Adrenal gland (tissue), 12 donors: ENCODE data around the gene C20orf202. TPM values are rescaled to one million over a fixed set of nuclear protein-coding genes. Genes with fewer than 3 reads are reported as not detected.

Experiments
- DNase-seq, 7 donors: peaks; one replicate each; pipeline ENCODE4 v3.0.0-alpha.2; 2019 to 2020
- H3K27ac ChIP-seq, 5 donors: fragments of 200-600 bp; sonication (generic) in 4 of 5; 1 replicate in 3 of 5; 2 replicates in 2 of 5; pipeline versions ENCODE4 v1.5.1 to v1.8.0; 2016 to 2020; ENCODE audit warnings: mild to moderate bottlenecking in 1 of 5
- H3K27me3 ChIP-seq: fragments of 200-600 bp; 2 replicates; pipeline ENCODE4 v1.8.0; 2021
- H3K36me3 ChIP-seq, 2 donors: fragments of 200-600 bp; replicated peaks in 1 of 2; 1 replicate in 1 of 2; 2 replicates in 1 of 2; pipeline versions ENCODE4 v1.5.1 to v1.8.0; 2018 to 2022
- H3K4me1 ChIP-seq, 2 donors: fragments of 200-600 bp; replicated peaks in 1 of 2; 1 replicate in 1 of 2; 2 replicates in 1 of 2; pipeline versions ENCODE4 v1.5.1 to v1.8.0; 2018 to 2021
- H3K4me3 ChIP-seq, 4 donors: fragments of 200-600 bp; sonication (generic) in 3 of 4; one replicate each; pipeline ENCODE4 v1.5.1; 2016 to 2018
- H3K9me3 ChIP-seq, 3 donors: fragments of 200-600 bp; sonication (generic) in 1 of 3; replicated peaks in 1 of 3; 1 replicate in 2 of 3; 2 replicates in 1 of 3; pipeline versions ENCODE4 v1.5.1 to v1.8.0; 2016 to 2021
- POLR2A ChIP-seq, 2 donors: fragments of 450-650 bp; IDR thresholded peaks; one replicate each; pipeline ENCODE4 v1.6.1; 2017; ENCODE audit warnings: antibody characterized with exemption in 2 of 2, mild to moderate bottlenecking in 2 of 2, moderate library complexity in 1 of 2
- WGBS, 4 donors: extraction: QIAGEN DNeasy Blood & Tissue Kit in 2 of 4; methylation state at CpG; one replicate each; pipeline versions ENCODE4 v1.1.5 to v1.1.7; 2013 to 2017; 5-methylcytosine and 5-hydroxymethylcytosine counted together
- intact Hi-C, 2 donors: fragments of 100-400 bp; cut with DNase I; formaldehyde crosslinking; loops; one replicate each; pipeline versions ENCODE4 v1.14.1 to v1.15.0; 2022 to 2023
- polyA plus RNA-seq, 3 donors: library from polyadenylated mRNA; stranded (reverse); fragments of 200-250 nt in 2 of 3; fragments of 350-450 nt in 1 of 3; fragmentation: Illumina TruSeq in 1 of 3; extraction: RNeasy Lipid Tissue Mini Kit (QIAGEN cat#74804) in 1 of 3; gene quantifications; one replicate each; pipeline ENCODE4 v1.2.3, GENCODE V29; 2013 to 2014
- total RNA-seq, 9 donors: library from RNA; depleted of rRNA in 4 of 9; stranded (reverse); fragments of >200 nt in 4 of 9; fragments of 120-200 nt in 1 of 9; fragmentation: NEBNext Ultra II Directional in 1 of 9; extraction: Animal tissue kit (Norgen Biotek cat#: 25700) in 1 of 9; gene quantifications; one replicate each; pipeline versions ENCODE4 v1.1.0 to v1.2.4, GENCODE V29; 2013 to 2023
- TF ChIP-seq, protein P1 (sequence below), 6 experiments: fragments of 450-650 bp in 4 of 6; fragments of 200-600 bp in 2 of 6; sonication (generic) in 1 of 6; IDR thresholded peaks; 1 replicate in 5 of 6; 2 replicates in 1 of 6; pipeline versions ENCODE4 v1.5.1 to v1.8.0; 2016 to 2021; ENCODE audit warnings: antibody characterized with exemption in 6 of 6, mild to moderate bottlenecking in 2 of 6, moderate library complexity in 1 of 6
- donor health status: healthy with polysubstance abuse.
- donor health status: Bipolar disorder and iron deficiency.
- donor health status: DM: yes; HTN: yes; CAD: no.
- donor health status: DM: no; HTN: no; CAD: no.
- donor health status: DM: no; HTN: no; CAD: no.
- donor health status: DM: yes; HTN: yes; CAD: no.

The C20orf202 gene
- total and polyA plus RNA-seq, 12 donors: 0.17 to 0.95 (median 0.36) TPM; not detected in 3

- no peak overlapping the region for H3K4me3 ChIP-seq
Observed at GRCh38 chr20:1182106-1182505, 21.1 kb upstream of the C20orf202 start.

GRCh38 chr20:1183153-1183552 lies 20.1 kb upstream of the C20orf202 start:
- H3K36me3 ChIP-seq: no peaks in the 10 kb centered on the region
- TF ChIP-seq POLR2A (IDR thresholded peaks at IDR 0.05): no peak
- TF ChIP-seq, protein P1, sequence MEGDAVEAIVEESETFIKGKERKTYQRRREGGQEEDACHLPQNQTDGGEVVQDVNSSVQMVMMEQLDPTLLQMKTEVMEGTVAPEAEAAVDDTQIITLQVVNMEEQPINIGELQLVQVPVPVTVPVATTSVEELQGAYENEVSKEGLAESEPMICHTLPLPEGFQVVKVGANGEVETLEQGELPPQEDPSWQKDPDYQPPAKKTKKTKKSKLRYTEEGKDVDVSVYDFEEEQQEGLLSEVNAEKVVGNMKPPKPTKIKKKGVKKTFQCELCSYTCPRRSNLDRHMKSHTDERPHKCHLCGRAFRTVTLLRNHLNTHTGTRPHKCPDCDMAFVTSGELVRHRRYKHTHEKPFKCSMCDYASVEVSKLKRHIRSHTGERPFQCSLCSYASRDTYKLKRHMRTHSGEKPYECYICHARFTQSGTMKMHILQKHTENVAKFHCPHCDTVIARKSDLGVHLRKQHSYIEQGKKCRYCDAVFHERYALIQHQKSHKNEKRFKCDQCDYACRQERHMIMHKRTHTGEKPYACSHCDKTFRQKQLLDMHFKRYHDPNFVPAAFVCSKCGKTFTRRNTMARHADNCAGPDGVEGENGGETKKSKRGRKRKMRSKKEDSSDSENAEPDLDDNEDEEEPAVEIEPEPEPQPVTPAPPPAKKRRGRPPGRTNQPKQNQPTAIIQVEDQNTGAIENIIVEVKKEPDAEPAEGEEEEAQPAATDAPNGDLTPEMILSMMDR (IDR thresholded peaks at IDR 0.05): no peak
- intact Hi-C loops: no loop called here
- peaks cover 3% of the 10 kb centered on the region for H3K27me3 ChIP-seq
- 67 to 83% (median 77%) methylated on average over 6 of the region's 6 CpGs for WGBS, 4 donors
- H3K4me1 ChIP-seq: peaks cover 4 to 6% of the 10 kb centered on the region in 2 donors
- H3K9me3 ChIP-seq: no peaks in the 10 kb centered on the region
- no peak overlapping the region for H3K27ac ChIP-seq
- H3K4me3 ChIP-seq: no peak overlapping the region
- no peak for DNase-seq

More at GRCh38 chr20:1182106-1182505, 21.1 kb upstream of the C20orf202 start:
- WGBS, 4 donors: 46 to 56% (median 52%) methylated on average over 4 of the region's 4 CpGs
- H3K4me1 ChIP-seq: peaks cover 4 to 6% of the 10 kb centered on the region in 2 donors
- H3K9me3 ChIP-seq: no peaks in the 10 kb centered on the region
- peaks cover 3% of the 10 kb centered on the region for H3K27me3 ChIP-seq
- H3K36me3 ChIP-seq: no peaks in the 10 kb centered on the region
- H3K27ac ChIP-seq: no peak overlapping the region
- DNase-seq: peak in 1 of 7 donors; percentile 4
- TF ChIP-seq POLR2A (IDR thresholded peaks at IDR 0.05): no peak
- TF ChIP-seq, protein P1 (IDR thresholded peaks at IDR 0.05): no peak
- intact Hi-C loops: no loop called here

- Histone ChIP-seq H3K4me1 (peaks cover 4 to 6% of the 10 kb centered on the region in 2 donors), H3K27ac (no peak overlapping the region), H3K4me3 (peak overlapping the region in 1 of 4 donors; percentile 72), H3K9me3 (no peaks in the 10 kb centered on the region), H3K27me3 (peaks cover 3% of the 10 kb centered on the region), H3K36me3 (no peaks in the 10 kb centered on the region)
- no peak for TF ChIP-seq POLR2A (IDR thresholded peaks at IDR 0.05)
- TF ChIP-seq, protein P1 (IDR thresholded peaks at IDR 0.05): no peak
- DNase-seq: no peak
- intact Hi-C loops: no loop called here
- 23 to 30% (median 28%) methylated on average over 12 to 13 of the region's 13 CpGs for WGBS, 4 donors
Observed at GRCh38 chr20:1184260-1184637, 19.0 kb upstream of the C20orf202 start.

DNA sequence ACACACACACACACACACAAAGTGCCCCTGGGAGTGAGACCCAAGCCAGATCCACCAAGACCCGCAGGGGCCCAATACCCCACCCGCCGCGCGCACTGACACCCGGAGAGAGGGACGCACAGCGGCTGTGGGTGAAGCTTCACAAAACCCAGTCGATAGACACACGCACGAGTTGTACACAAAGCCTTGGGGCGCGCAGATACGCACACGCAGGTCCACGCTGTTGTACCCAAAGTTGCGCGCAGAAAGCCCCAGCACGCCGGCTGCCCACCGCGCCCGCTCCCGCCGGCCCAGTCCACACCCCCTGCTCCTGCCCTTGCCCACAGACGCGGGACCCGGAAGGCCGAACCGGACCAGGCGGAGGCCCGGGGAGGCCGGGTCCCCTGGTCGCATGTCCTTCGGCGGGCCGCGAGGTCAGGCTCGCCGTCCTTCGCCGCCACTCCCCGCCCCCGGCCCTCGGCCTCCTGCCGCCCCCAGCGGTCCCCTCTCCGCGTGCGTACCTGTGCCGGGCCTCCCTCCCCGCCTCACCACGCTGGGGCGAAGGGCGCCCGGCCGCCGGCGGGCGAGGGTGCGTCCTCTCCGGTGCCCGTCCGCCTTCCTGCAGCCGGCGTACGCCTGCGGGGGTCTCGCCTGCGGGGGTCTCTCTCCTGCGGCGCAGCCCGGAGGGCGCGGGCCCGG lies 18.5 kb upstream of the C20orf202 start, which contains the start of gene TMEM74B:
Gene TMEM74B, minus strand, starts transcription at position 344 of the 678 bp plus-strand sequence. CDS start 1,180 bp downstream, outside the sequence.
- peaks cover 3% of the 10 kb centered on the region for H3K27me3 ChIP-seq

More for the DNA sequence above, 18.5 kb upstream of the C20orf202 start, which contains the start of gene TMEM74B:
- no peaks in the 10 kb centered on the region for H3K36me3 ChIP-seq
- WGBS, 4 donors: 0 to 3% (median 1%) methylated on average over 2 to 76 of the region's 76 CpGs
- intact Hi-C loops: no loop called here
- peak within 1 kb of the TSS in 1 of 4 donors; percentile 72 for H3K4me3 ChIP-seq
- no peak within 1 kb of the TSS for H3K27ac ChIP-seq
- no peak for DNase-seq
- TF ChIP-seq, protein P1 (IDR thresholded peaks at IDR 0.05): no peak
- no peak for TF ChIP-seq POLR2A (IDR thresholded peaks at IDR 0.05)
- H3K4me1 ChIP-seq: peaks cover 4 to 6% of the 10 kb centered on the region in 2 donors
- H3K9me3 ChIP-seq: no peaks in the 10 kb centered on the region
